ENCODE measurements around the gene GNB1L. TPM values are rescaled to one million over a fixed set of nuclear protein-coding genes. Genes with fewer than 3 reads are reported as not detected.

GNB1L gene
- total and polyA plus RNA-seq, 2 experiments from 2014 or later, result 14.3 to 16.5 TPM

GRCh38 chr22:19791894-19792293, 62.8 kb downstream of the GNB1L start:
- Histone ChIP-seq H3K79me2 (ENCODE audit: insufficient read depth) (no peaks in the 10 kb centered on the region), H3K4me3 (no peak overlapping the region), H4K20me1 (ENCODE audit: insufficient read depth) (no peaks in the 10 kb centered on the region), H3K9me2 (ENCODE audit: insufficient read depth) (no peaks in the 10 kb centered on the region), H3K9me3 (ENCODE audit: low read depth) (no peaks in the 10 kb centered on the region), H3K36me3 (ENCODE audit: low read depth) (no peaks in the 10 kb centered on the region), H3K27me3 (replicated peaks; ENCODE audit: insufficient read depth) (no peaks in the 10 kb centered on the region), H3K4me1 (ENCODE audit: insufficient read depth) (peaks cover 8% of the 10 kb centered on the region), H3K27ac (no peak overlapping the region), H3K9ac (no peak overlapping the region), H2AFZ (no peak overlapping the region), H3K4me2 (ENCODE audit: unreplicated experiment) (no peak overlapping the region), H3F3A (ENCODE audit: insufficient read depth) (no peaks in the 10 kb centered on the region)
- in situ Hi-C loops (cut with MboI), result no loop called here
- TF ChIP-seq EZH2 (IDR thresholded peaks at IDR 0.05; ENCODE audit: insufficient read depth, poor library complexity, severe bottlenecking) (no peak), EZH2phosphoT487 (IDR thresholded peaks at IDR 0.05; ENCODE audit: insufficient read depth, low read depth) (no peak)
- no peak for DNase-seq

- DNase-seq, result no peak
- in situ Hi-C loops (cut with MboI), result no loop called here
- H3K79me2 ChIP-seq (ENCODE audit: insufficient read depth), result no peaks in the 10 kb centered on the region
- H4K20me1 ChIP-seq (ENCODE audit: insufficient read depth), result no peaks in the 10 kb centered on the region
- H3K4me1 ChIP-seq (ENCODE audit: insufficient read depth), result peaks cover 8% of the 10 kb centered on the region
- H3K4me3 ChIP-seq, result no peak overlapping the region
- H3K27ac ChIP-seq, result no peak overlapping the region
- no peaks in the 10 kb centered on the region for H3K9me3 ChIP-seq (ENCODE audit: low read depth)
- H3K4me2 ChIP-seq (ENCODE audit: unreplicated experiment), result no peak overlapping the region
- H3K9me2 ChIP-seq (ENCODE audit: insufficient read depth), result no peaks in the 10 kb centered on the region
- no peaks in the 10 kb centered on the region for H3F3A ChIP-seq (ENCODE audit: insufficient read depth)
- no peak for TF ChIP-seq EZH2 (IDR thresholded peaks at IDR 0.05; ENCODE audit: insufficient read depth, poor library complexity, severe bottlenecking)
- TF ChIP-seq EZH2phosphoT487 (IDR thresholded peaks at IDR 0.05; ENCODE audit: insufficient read depth, low read depth), result no peak
- H3K36me3 ChIP-seq (ENCODE audit: low read depth), result no peaks in the 10 kb centered on the region
- no peak overlapping the region for H3K9ac ChIP-seq
- no peak overlapping the region for H2AFZ ChIP-seq
- no peaks in the 10 kb centered on the region for H3K27me3 ChIP-seq (replicated peaks; ENCODE audit: insufficient read depth)
These were observed 63.4 kb downstream of the GNB1L start for GRCh38 chr22:19791243-19791642.

GRCh38 chr22:19789828-19790227, 64.8 kb downstream of the GNB1L start:
- Histone ChIP-seq H3F3A (ENCODE audit: insufficient read depth) (no peaks in the 10 kb centered on the region), H3K4me3 (no peak overlapping the region), H3K4me1 (ENCODE audit: insufficient read depth) (no peaks in the 10 kb centered on the region), H3K27me3 (replicated peaks; ENCODE audit: insufficient read depth) (no peaks in the 10 kb centered on the region), H3K36me3 (ENCODE audit: low read depth) (no peaks in the 10 kb centered on the region), H2AFZ (no peak overlapping the region), H3K27ac (no peak overlapping the region), H3K9ac (no peak overlapping the region), H3K9me2 (ENCODE audit: insufficient read depth) (no peaks in the 10 kb centered on the region), H3K79me2 (ENCODE audit: insufficient read depth) (no peaks in the 10 kb centered on the region), H3K4me2 (ENCODE audit: unreplicated experiment) (no peak overlapping the region), H3K9me3 (ENCODE audit: low read depth) (no peaks in the 10 kb centered on the region), H4K20me1 (ENCODE audit: insufficient read depth) (no peaks in the 10 kb centered on the region)
- 96% methylated on average over 6 of the region's 6 CpGs for WGBS, 2 experiments (ENCODE audit: low coverage in 1 of 2, low lambda C conversion rate in 2 of 2, missing lambda C conversion rate in 2 of 2)
- in situ Hi-C loops (cut with MboI), result no loop called here
- no peak for DNase-seq
- TF ChIP-seq EZH2 (IDR thresholded peaks at IDR 0.05; ENCODE audit: insufficient read depth, poor library complexity, severe bottlenecking), result no peak
- no peak for TF ChIP-seq EZH2phosphoT487 (IDR thresholded peaks at IDR 0.05; ENCODE audit: insufficient read depth, low read depth)

- H3K27ac ChIP-seq, result no peak overlapping the region
- no peak overlapping the region for H3K4me2 ChIP-seq (ENCODE audit: unreplicated experiment)
- no peak for DNase-seq
- no peak overlapping the region for H2AFZ ChIP-seq
- no peaks in the 10 kb centered on the region for H3K27me3 ChIP-seq (replicated peaks; ENCODE audit: insufficient read depth)
- no peak overlapping the region for H3K9ac ChIP-seq
- TF ChIP-seq EZH2phosphoT487 (IDR thresholded peaks at IDR 0.05; ENCODE audit: insufficient read depth, low read depth), result no peak
- TF ChIP-seq EZH2 (IDR thresholded peaks at IDR 0.05; ENCODE audit: insufficient read depth, poor library complexity, severe bottlenecking), result no peak
- no peaks in the 10 kb centered on the region for H4K20me1 ChIP-seq (ENCODE audit: insufficient read depth)
- no peaks in the 10 kb centered on the region for H3K9me2 ChIP-seq (ENCODE audit: insufficient read depth)
- 89 to 90% methylated on average over 16 of the region's 16 CpGs for WGBS, 2 experiments (ENCODE audit: low coverage in 1 of 2, low lambda C conversion rate in 2 of 2, missing lambda C conversion rate in 2 of 2)
- no peaks in the 10 kb centered on the region for H3F3A ChIP-seq (ENCODE audit: insufficient read depth)
- in situ Hi-C loops (cut with MboI), result no loop called here
- H3K9me3 ChIP-seq (ENCODE audit: low read depth), result no peaks in the 10 kb centered on the region
- H3K36me3 ChIP-seq (ENCODE audit: low read depth), result no peaks in the 10 kb centered on the region
- no peaks in the 10 kb centered on the region for H3K4me1 ChIP-seq (ENCODE audit: insufficient read depth)
- H3K79me2 ChIP-seq (ENCODE audit: insufficient read depth), result no peaks in the 10 kb centered on the region
- no peak overlapping the region for H3K4me3 ChIP-seq
These were observed 65.3 kb downstream of the GNB1L start for GRCh38 chr22:19789406-19789805.

- no peaks in the 10 kb centered on the region for H3K9me2 ChIP-seq (ENCODE audit: insufficient read depth)
- no peaks in the 10 kb centered on the region for H3K36me3 ChIP-seq (ENCODE audit: low read depth)
- TF ChIP-seq EZH2phosphoT487 (IDR thresholded peaks at IDR 0.05; ENCODE audit: insufficient read depth, low read depth) (no peak), EZH2 (IDR thresholded peaks at IDR 0.05; ENCODE audit: insufficient read depth, poor library complexity, severe bottlenecking) (no peak)
- H2AFZ ChIP-seq, result no peak overlapping the region
- in situ Hi-C loops (cut with MboI), result no loop called here
- no peaks in the 10 kb centered on the region for H3F3A ChIP-seq (ENCODE audit: insufficient read depth)
- WGBS, 2 experiments (ENCODE audit: low coverage in 1 of 2, low lambda C conversion rate in 2 of 2, missing lambda C conversion rate in 2 of 2), result 95 to 96% methylated on average over 30 to 34 of the region's 34 CpGs
- H3K4me2 ChIP-seq (ENCODE audit: unreplicated experiment), result no peak overlapping the region
- no peak overlapping the region for H3K27ac ChIP-seq
- H3K9ac ChIP-seq, result no peak overlapping the region
- no peaks in the 10 kb centered on the region for H3K79me2 ChIP-seq (ENCODE audit: insufficient read depth)
- H3K4me1 ChIP-seq (ENCODE audit: insufficient read depth), result no peaks in the 10 kb centered on the region
- H3K27me3 ChIP-seq (replicated peaks; ENCODE audit: insufficient read depth), result no peaks in the 10 kb centered on the region
- no peaks in the 10 kb centered on the region for H4K20me1 ChIP-seq (ENCODE audit: insufficient read depth)
- no peak for DNase-seq
- no peaks in the 10 kb centered on the region for H3K9me3 ChIP-seq (ENCODE audit: low read depth)
- H3K4me3 ChIP-seq, result no peak overlapping the region
These were observed 65.9 kb downstream of the GNB1L start for GRCh38 chr22:19788661-19789225.

All from GM23248 (cell line).